CD4-positive, alpha-beta T cell treated with Interferon alpha-2 for 1 hour (primary cell): ENCODE measurements around the gene GNLY.
"Not testable (repeated sequence)": the region's sequence is repeated elsewhere in the genome, so short reads cannot be mapped to it uniquely, and the experiment has no call there.

Experiments used
- DNase-seq, 2 donors: peaks; one replicate each; pipeline ENCODE4 v3.0.0-alpha.2; 2020 to 2022

The GNLY gene

GRCh38 chr2:85711578-85712060, 17.5 kb downstream of the GNLY start:
- DNase-seq, result no peak

- no peak for DNase-seq
Measured at GRCh38 chr2:85712336-85712735, 18.2 kb downstream of the GNLY start.

GRCh38 chr2:85712849-85713612, 18.9 kb downstream of the GNLY start:
- DNase-seq, result no peak

GRCh38 chr2:85713836-85714235, 19.7 kb downstream of the GNLY start:
- DNase-seq, result no peak

- not testable (repeated sequence) for DNase-seq
Measured at GRCh38 chr2:85714421-85714820, 20.3 kb downstream of the GNLY start.

GRCh38 chr2:85714841-85715240, 20.7 kb downstream of the GNLY start:
- no peak for DNase-seq

GRCh38 chr2:85716346-85716914, 22.3 kb downstream of the GNLY start:
- no peak for DNase-seq

- no peak for DNase-seq
Measured at GRCh38 chr2:85717308-85718008, 23.3 kb downstream of the GNLY start.

GRCh38 chr2:85718009-85718391, 23.8 kb downstream of the GNLY start:
- no peak for DNase-seq

- DNase-seq, result no peak
Measured at GRCh38 chr2:85718885-85719492, 24.8 kb downstream of the GNLY start.

- no peak for DNase-seq
Measured at GRCh38 chr2:85719609-85720240, 25.6 kb downstream of the GNLY start.

- no peak for DNase-seq
Measured at GRCh38 chr2:85720533-85720932, 26.4 kb downstream of the GNLY start.

GRCh38 chr2:85721641-85722040, 27.5 kb downstream of the GNLY start:
- no peak for DNase-seq

GRCh38 chr2:85722519-85722918, 28.4 kb downstream of the GNLY start:
- no peak for DNase-seq

GRCh38 chr2:85723707-85724360, 29.7 kb downstream of the GNLY start:
- DNase-seq, result no peak

GRCh38 chr2:85724731-85725181, 30.6 kb downstream of the GNLY start:
- DNase-seq, result no peak

GRCh38 chr2:85725451-85725850, 31.3 kb downstream of the GNLY start:
- DNase-seq, result no peak

GRCh38 chr2:85727798-85728197, 33.6 kb downstream of the GNLY start:
- DNase-seq, result no peak

GRCh38 chr2:85728342-85728741, 34.2 kb downstream of the GNLY start:
- no peak for DNase-seq

- DNase-seq, result peak; percentile 65
Measured at GRCh38 chr2:85728883-85729824, 35.0 kb downstream of the GNLY start.

- no peak for DNase-seq
Measured at GRCh38 chr2:85729825-85730510, 35.8 kb downstream of the GNLY start.
